ENCODE results near the gene DGKD.

The DGKD gene

DNA sequence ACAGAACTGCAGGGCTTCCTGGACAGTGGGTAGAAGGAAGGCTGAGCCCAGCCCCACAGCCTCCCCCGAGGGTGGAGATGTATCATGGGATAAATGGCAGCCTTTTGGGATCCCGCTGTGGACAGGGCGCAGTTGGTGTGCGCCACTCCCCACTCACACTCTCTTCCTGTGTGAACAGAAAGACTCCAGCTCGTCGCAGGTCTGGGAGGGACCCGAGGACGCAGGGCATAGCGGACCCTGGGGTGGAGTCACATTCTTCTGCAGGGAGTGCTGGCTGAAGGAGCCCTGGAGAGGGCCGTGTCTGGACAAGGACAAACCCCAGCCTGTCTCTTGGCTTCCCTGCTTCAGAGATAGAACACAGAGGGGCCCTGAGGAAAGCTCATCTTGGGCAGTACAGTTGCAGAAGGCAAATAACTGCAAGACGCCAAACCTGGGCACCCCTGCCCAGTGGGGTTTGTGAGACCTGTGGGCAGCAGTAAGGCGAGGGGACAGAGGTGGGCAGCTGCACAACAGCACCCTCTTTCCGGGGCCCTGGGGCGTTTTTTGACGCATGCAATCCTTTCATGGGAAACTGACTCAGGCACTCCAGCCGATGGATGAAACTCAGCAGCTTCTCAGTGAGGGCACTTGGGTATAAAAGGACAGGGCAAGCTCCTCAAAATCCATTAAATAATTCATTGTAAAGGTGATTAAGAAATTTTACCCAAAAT lies 110.4 kb downstream of the DGKD start:
- ChIA-PET CTCF (no interaction called here), POLR2A (no interaction called here)
- H3K9me3 ChIP-seq (ENCODE audit: control extremely low read depth in 1 of 5, control insufficient read depth in 4 of 5, insufficient read depth in 2 of 5, low read depth in 1 of 5, low read length in 4 of 5) = peaks cover 0 to 1% (median 0%) of the 10 kb centered on the region in 5 experiments
- peaks cover 21 to 92% (median 61%) of the 10 kb centered on the region in 4 experiments for H3K36me3 ChIP-seq (ENCODE audit: control insufficient read depth in 4 of 4, insufficient read depth in 4 of 4, low read length in 3 of 4)
- H3K4me1 ChIP-seq (ENCODE audit: control extremely low read depth in 1 of 4, control insufficient read depth in 4 of 4, insufficient read depth in 4 of 4, low read length in 3 of 4) = no peaks in the 10 kb centered on the region
- 96% methylated on average over 15 of the region's 16 CpGs for WGBS (ENCODE audit: insufficient coverage)
- no peaks in the 10 kb centered on the region for H3K27me3 ChIP-seq (replicated peaks in 2 of 5; ENCODE audit: control insufficient read depth in 4 of 5, insufficient read depth in 5 of 5, low read length in 4 of 5)
- no peak for DNase-seq
- no peak overlapping the region for H3K27ac ChIP-seq (ENCODE audit: insufficient read depth in 1 of 2, low read depth in 1 of 2, low read length in 2 of 2, poor library complexity in 1 of 2, severe bottlenecking in 2 of 2)
- H3K4me3 ChIP-seq (ENCODE audit: control insufficient read depth in 1 of 7, extremely low read depth in 1 of 7, insufficient read depth in 4 of 7, low read depth in 2 of 7, low read length in 6 of 7) = no peak overlapping the region

DNA sequence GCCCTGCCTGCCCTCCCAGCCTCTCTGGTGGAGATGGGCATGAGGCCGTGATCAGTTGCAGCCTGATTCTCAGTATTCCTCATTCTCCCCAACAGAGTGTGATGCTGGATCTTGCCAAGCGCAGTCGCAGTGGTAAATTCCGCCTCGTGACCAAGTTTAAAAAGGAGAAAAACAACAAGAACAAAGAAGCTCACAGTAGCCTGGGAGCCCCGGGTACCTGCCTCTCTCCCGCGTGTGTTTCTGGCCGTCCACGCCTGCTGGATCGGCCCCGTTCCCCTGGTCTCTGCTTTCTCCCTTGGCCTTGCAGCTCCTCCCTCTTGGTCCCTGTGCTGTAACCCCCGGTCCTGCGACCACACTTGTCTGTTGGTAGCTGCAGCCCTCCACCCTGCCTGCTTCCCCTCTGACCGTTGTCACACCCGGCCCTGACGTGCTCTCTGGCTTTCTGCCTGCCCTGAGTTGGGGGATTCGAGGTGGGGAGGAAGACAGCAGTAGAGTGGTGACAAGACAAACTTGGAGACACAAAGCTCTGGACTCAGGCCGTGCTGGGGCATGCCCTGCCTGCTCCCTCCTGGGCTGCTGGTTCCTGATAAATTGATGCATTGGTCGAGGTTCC lies 112.8 kb downstream of the DGKD start:
- Histone ChIP-seq H3K4me1 (ENCODE audit: control extremely low read depth in 1 of 4, control insufficient read depth in 4 of 4, insufficient read depth in 4 of 4, low read length in 3 of 4) (no peaks in the 10 kb centered on the region), H3K27ac (ENCODE audit: insufficient read depth in 1 of 2, low read depth in 1 of 2, low read length in 2 of 2, poor library complexity in 1 of 2, severe bottlenecking in 2 of 2) (no peak overlapping the region), H3K36me3 (ENCODE audit: control insufficient read depth in 4 of 4, insufficient read depth in 4 of 4, low read length in 3 of 4) (peaks cover 26 to 94% (median 61%) of the 10 kb centered on the region in 4 experiments), H3K27me3 (replicated peaks in 2 of 5; ENCODE audit: control insufficient read depth in 4 of 5, insufficient read depth in 5 of 5, low read length in 4 of 5) (no peaks in the 10 kb centered on the region), H3K4me3 (ENCODE audit: control insufficient read depth in 1 of 7, extremely low read depth in 1 of 7, insufficient read depth in 4 of 7, low read depth in 2 of 7, low read length in 6 of 7) (no peak overlapping the region), H3K9me3 (ENCODE audit: control extremely low read depth in 1 of 5, control insufficient read depth in 4 of 5, insufficient read depth in 2 of 5, low read depth in 1 of 5, low read length in 4 of 5) (peaks cover 0 to 1% (median 0%) of the 10 kb centered on the region in 5 experiments)
- no peak for DNase-seq
- WGBS (ENCODE audit: insufficient coverage) = 96% methylated on average over 18 of the region's 20 CpGs
- CTCF ChIA-PET = interaction anchor here (1.1 kb wide), 1 partner anchor 18 kb away, joined by 3 read pairs; no protein-coding TSS in a partner anchor
- POLR2A ChIA-PET = no interaction called here

DNA sequence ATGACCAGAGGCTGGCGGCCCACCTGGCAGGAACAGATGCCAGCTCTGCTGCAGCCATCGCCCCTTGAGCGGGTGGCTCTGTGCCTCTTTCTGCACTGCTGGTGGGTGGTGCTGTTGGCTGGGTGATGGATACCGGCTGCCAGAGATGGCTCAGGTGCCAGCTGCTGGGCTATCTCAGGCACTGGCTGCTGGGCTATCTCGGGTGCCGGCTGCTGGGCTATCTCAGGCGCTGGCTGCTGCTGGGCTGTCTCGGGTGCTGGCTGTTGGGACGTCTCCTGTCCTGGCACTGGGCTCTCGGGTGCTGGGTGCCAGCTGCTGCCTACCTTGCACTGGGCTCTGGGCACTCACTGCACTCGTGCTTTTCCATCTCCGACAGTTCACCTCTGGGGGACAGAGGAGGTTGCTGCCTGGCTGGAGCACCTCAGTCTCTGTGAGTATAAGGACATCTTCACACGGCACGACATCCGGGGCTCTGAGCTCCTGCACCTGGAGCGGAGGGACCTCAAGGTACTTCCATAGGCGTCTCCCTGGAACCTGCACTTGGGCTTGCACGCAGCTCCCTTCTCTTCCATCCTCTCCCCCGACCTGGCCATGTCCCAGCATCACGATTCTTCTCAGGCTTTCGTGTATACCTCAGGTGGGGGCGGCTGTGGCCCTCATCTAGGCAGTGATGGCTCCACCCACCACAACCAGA lies 113.9 kb downstream of the DGKD start:
- ChIA-PET CTCF (no interaction called here), POLR2A (no interaction called here)
- DNase-seq = no peak
- Histone ChIP-seq H3K9me3 (ENCODE audit: control extremely low read depth in 1 of 5, control insufficient read depth in 4 of 5, insufficient read depth in 2 of 5, low read depth in 1 of 5, low read length in 4 of 5) (peaks cover 0 to 1% (median 0%) of the 10 kb centered on the region in 5 experiments), H3K4me1 (ENCODE audit: control extremely low read depth in 1 of 4, control insufficient read depth in 4 of 4, insufficient read depth in 4 of 4, low read length in 3 of 4) (no peaks in the 10 kb centered on the region), H3K27ac (ENCODE audit: insufficient read depth in 1 of 2, low read depth in 1 of 2, low read length in 2 of 2, poor library complexity in 1 of 2, severe bottlenecking in 2 of 2) (no peak overlapping the region), H3K27me3 (replicated peaks in 2 of 5; ENCODE audit: control insufficient read depth in 4 of 5, insufficient read depth in 5 of 5, low read length in 4 of 5) (no peaks in the 10 kb centered on the region), H3K36me3 (ENCODE audit: control insufficient read depth in 4 of 4, insufficient read depth in 4 of 4, low read length in 3 of 4) (peaks cover 28 to 92% (median 56%) of the 10 kb centered on the region in 4 experiments), H3K4me3 (ENCODE audit: control insufficient read depth in 1 of 7, extremely low read depth in 1 of 7, insufficient read depth in 4 of 7, low read depth in 2 of 7, low read length in 6 of 7) (no peak overlapping the region)
- 99% methylated on average over 21 of the region's 22 CpGs for WGBS (ENCODE audit: insufficient coverage)

DNA sequence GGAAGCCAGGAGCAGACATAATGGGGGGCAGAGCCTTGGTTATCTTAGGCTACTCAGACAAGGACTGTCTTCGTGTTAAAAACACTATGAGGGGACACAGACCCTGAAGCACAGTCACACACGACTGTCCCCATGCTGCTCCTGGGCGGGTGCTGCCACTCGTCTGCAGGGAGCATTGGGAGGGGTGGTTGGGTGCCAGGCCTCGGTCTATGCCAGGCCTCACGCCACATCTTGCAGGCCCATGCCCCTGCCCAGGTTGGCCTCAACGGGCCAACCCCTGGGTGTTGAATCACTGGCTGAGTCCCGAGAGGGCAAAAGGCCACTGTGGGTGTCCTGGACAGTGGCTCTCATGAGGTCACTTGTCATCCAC lies 114.4 kb downstream of the DGKD start:
- DNase-seq = no peak
- ChIA-PET POLR2A (no interaction called here), CTCF (no interaction called here)
- no peaks in the 10 kb centered on the region for H3K4me1 ChIP-seq (ENCODE audit: control extremely low read depth in 1 of 4, control insufficient read depth in 4 of 4, insufficient read depth in 4 of 4, low read length in 3 of 4)
- H3K36me3 ChIP-seq (ENCODE audit: control insufficient read depth in 4 of 4, insufficient read depth in 4 of 4, low read length in 3 of 4) = peaks cover 25 to 86% (median 55%) of the 10 kb centered on the region in 4 experiments
- no peaks in the 10 kb centered on the region for H3K27me3 ChIP-seq (replicated peaks in 2 of 5; ENCODE audit: control insufficient read depth in 4 of 5, insufficient read depth in 5 of 5, low read length in 4 of 5)
- peaks cover 0 to 1% (median 0%) of the 10 kb centered on the region in 5 experiments for H3K9me3 ChIP-seq (ENCODE audit: control extremely low read depth in 1 of 5, control insufficient read depth in 4 of 5, insufficient read depth in 2 of 5, low read depth in 1 of 5, low read length in 4 of 5)
- WGBS (ENCODE audit: insufficient coverage) = 98% methylated on average over 7 of the region's 8 CpGs
- H3K4me3 ChIP-seq (ENCODE audit: control insufficient read depth in 1 of 7, extremely low read depth in 1 of 7, insufficient read depth in 4 of 7, low read depth in 2 of 7, low read length in 6 of 7) = no peak overlapping the region
- no peak overlapping the region for H3K27ac ChIP-seq (ENCODE audit: insufficient read depth in 1 of 2, low read depth in 1 of 2, low read length in 2 of 2, poor library complexity in 1 of 2, severe bottlenecking in 2 of 2)

DNA sequence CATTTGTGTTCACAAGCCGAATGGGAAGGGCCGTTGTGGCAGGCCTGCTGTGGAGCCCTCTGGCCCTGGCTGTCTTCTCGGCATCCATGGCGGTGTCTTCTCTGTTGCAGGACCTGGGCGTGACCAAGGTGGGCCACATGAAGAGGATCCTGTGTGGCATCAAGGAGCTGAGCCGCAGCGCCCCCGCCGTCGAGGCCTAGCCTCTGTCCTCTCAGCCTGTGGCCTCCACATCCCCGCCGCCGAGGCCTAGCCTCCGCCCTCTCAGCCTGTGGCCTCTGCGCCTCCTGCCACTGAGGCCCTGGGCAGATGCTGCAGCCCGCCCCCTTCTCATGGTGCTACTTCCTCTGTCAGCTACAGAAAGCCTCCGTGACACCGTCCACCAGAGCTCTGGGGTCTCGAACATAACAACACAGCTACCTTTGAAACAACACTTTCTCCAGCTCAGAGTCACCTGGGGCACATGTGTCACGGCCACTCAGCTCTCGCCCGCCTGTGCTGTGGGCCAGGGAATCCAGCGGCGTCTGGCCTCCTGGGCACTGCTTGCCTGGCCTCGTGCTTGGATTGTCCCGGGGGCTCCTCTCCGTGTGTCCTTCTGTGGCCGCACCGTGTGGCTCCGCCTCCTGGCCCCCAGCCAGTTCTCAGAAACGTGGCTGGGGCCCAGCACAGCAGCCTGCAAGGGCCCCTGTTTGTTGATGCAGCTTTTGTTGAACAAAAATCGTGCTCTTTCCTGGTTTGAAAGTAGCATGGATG lies 115.1 kb downstream of the DGKD start:
- Histone ChIP-seq H3K4me3 (ENCODE audit: control insufficient read depth in 1 of 7, extremely low read depth in 1 of 7, insufficient read depth in 4 of 7, low read depth in 2 of 7, low read length in 6 of 7) (no peak overlapping the region), H3K27ac (ENCODE audit: insufficient read depth in 1 of 2, low read depth in 1 of 2, low read length in 2 of 2, poor library complexity in 1 of 2, severe bottlenecking in 2 of 2) (no peak overlapping the region), H3K27me3 (replicated peaks in 2 of 5; ENCODE audit: control insufficient read depth in 4 of 5, insufficient read depth in 5 of 5, low read length in 4 of 5) (no peaks in the 10 kb centered on the region), H3K9me3 (ENCODE audit: control extremely low read depth in 1 of 5, control insufficient read depth in 4 of 5, insufficient read depth in 2 of 5, low read depth in 1 of 5, low read length in 4 of 5) (peaks cover 0 to 1% (median 0%) of the 10 kb centered on the region in 5 experiments), H3K4me1 (ENCODE audit: control extremely low read depth in 1 of 4, control insufficient read depth in 4 of 4, insufficient read depth in 4 of 4, low read length in 3 of 4) (no peaks in the 10 kb centered on the region), H3K36me3 (ENCODE audit: control insufficient read depth in 4 of 4, insufficient read depth in 4 of 4, low read length in 3 of 4) (peaks cover 22 to 81% (median 50%) of the 10 kb centered on the region in 4 experiments)
- ChIA-PET POLR2A (interaction anchor here (0.9 kb wide), 1 partner anchor 10 kb away, joined by 3 read pairs; no protein-coding TSS in a partner anchor), CTCF (no interaction called here)
- 91% methylated on average over 27 of the region's 32 CpGs for WGBS (ENCODE audit: insufficient coverage)
- no peak for DNase-seq

DNA sequence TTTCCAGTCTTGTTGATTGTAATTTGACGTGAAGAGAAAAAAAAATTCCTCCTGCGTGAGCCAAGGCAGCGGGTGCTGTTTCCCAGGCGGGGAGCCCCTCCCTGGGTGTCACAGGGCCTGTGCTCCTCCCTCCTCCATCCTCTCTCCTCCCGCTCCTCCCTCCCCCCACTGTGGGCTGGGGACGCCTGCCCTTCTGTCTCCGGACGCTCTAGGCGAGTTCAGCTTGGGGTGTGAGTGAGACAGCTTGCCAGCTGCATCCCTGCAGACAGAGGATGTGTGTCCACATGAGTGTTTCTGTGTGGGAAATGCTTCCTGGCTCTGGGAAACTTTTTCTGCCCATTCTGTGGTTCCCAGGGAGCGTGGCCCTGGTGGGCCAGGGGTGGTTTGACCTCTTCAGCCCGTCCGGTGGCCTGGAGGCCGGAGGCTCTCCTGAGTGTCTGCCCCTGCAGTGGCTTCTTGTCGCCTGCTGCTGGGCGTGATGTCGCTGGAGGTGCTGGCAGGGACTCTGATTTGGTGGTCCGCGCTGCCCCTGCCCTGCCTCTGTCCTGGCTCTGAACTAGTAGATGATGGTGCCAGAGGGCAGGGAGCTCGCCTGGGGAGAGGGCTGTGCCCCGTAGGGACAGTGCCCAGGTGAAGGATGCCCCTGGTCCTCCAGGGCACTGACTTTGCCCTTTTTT lies 115.9 kb downstream of the DGKD start:
- peaks cover 15 to 74% (median 44%) of the 10 kb centered on the region in 4 experiments for H3K36me3 ChIP-seq (ENCODE audit: control insufficient read depth in 4 of 4, insufficient read depth in 4 of 4, low read length in 3 of 4)
- 97% methylated on average over 12 of the region's 20 CpGs for WGBS (ENCODE audit: insufficient coverage)
- no peak overlapping the region for H3K27ac ChIP-seq (ENCODE audit: insufficient read depth in 1 of 2, low read depth in 1 of 2, low read length in 2 of 2, poor library complexity in 1 of 2, severe bottlenecking in 2 of 2)
- POLR2A ChIA-PET = interaction anchor here (0.9 kb wide), 1 partner anchor 11 kb away, joined by 3 read pairs; no protein-coding TSS in a partner anchor
- peaks cover 0 to 1% (median 0%) of the 10 kb centered on the region in 5 experiments for H3K9me3 ChIP-seq (ENCODE audit: control extremely low read depth in 1 of 5, control insufficient read depth in 4 of 5, insufficient read depth in 2 of 5, low read depth in 1 of 5, low read length in 4 of 5)
- no peaks in the 10 kb centered on the region for H3K4me1 ChIP-seq (ENCODE audit: control extremely low read depth in 1 of 4, control insufficient read depth in 4 of 4, insufficient read depth in 4 of 4, low read length in 3 of 4)
- CTCF ChIA-PET = no interaction called here
- no peak for DNase-seq
- no peaks in the 10 kb centered on the region for H3K27me3 ChIP-seq (replicated peaks in 2 of 5; ENCODE audit: control insufficient read depth in 4 of 5, insufficient read depth in 5 of 5, low read length in 4 of 5)
- no peak overlapping the region for H3K4me3 ChIP-seq (ENCODE audit: control insufficient read depth in 1 of 7, extremely low read depth in 1 of 7, insufficient read depth in 4 of 7, low read depth in 2 of 7, low read length in 6 of 7)
